H1 (cell line): ENCODE results near the gene PRICKLE1. TPM values are rescaled to one million over a fixed set of nuclear protein-coding genes. Genes with fewer than 3 reads are reported as not detected.

Experiments used
- CHD1 ChIP-seq: IDR thresholded peaks from 2 replicates; pipeline ENCODE4 v1.6.1; 2012; ENCODE audit warnings: low read depth, low read length, improper control_type of control experiment
- CHD7 ChIP-seq: fragments of 300-600 bp; sonication (generic); IDR thresholded peaks from 2 replicates; pipeline ENCODE4 v1.7.1; 2012; ENCODE audit warnings: low read length, moderate library complexity, mild to moderate bottlenecking, inconsistent platforms; ENCODE audit not compliant: insufficient replicate concordance
- CTCF ChIP-seq, 3 experiments: IDR thresholded peaks; 1 replicate in 2 of 3; 2 replicates in 1 of 3; pipeline versions ENCODE4 v1.5.1 to v1.6.1; 2011; ENCODE audit warnings: low read length in 3 of 3, mild to moderate bottlenecking in 3 of 3, inconsistent platforms in 2 of 3, low read depth in 1 of 3, moderate library complexity in 1 of 3; ENCODE audit not compliant: insufficient read depth in 1 of 3; ENCODE audit errors: control extremely low read depth in 1 of 3
- E2F6 ChIP-seq: IDR thresholded peaks from 2 replicates; pipeline ENCODE4 v1.6.1; 2012; ENCODE audit warnings: inconsistent platforms
- EZH2 ChIP-seq: fragments of 200-600 bp; sonication (generic); IDR thresholded peaks from 2 replicates; pipeline ENCODE4 v1.7.1; 2012; ENCODE audit warnings: low read depth, mild to moderate bottlenecking, moderate library complexity, low read length, inconsistent platforms; ENCODE audit not compliant: severe bottlenecking
- RNF2 ChIP-seq: fragments of 200-900, 300-1000 bp; sonication (generic); IDR thresholded peaks from 2 replicates; pipeline ENCODE4 v1.7.1; 2016; ENCODE audit warnings: borderline replicate concordance, low read depth, mild to moderate bottlenecking, antibody characterized with exemption, low read length; ENCODE audit not compliant: poor library complexity, severe bottlenecking; ENCODE audit errors: missing control alignments
- SIRT6 ChIP-seq: IDR thresholded peaks from one replicate; pipeline ENCODE4 v1.7.1; 2012; ENCODE audit warnings: low read length, inconsistent platforms
- polyA plus RNA-seq, 7 experiments: library from polyadenylated mRNA; depleted of rRNA in 3 of 7; stranded (reverse) in 5 of 7; unstranded in 2 of 7; fragments of >200 nt in 5 of 7; fragments of 200-250 nt in 2 of 7; gene quantifications; 1 replicate in 5 of 7; 2 replicates in 1 of 7; 4 replicates in 1 of 7; pipeline versions ENCODE4 v1.2.1 to v1.2.3, GENCODE V29; 2011 to 2013; ENCODE audit warnings: missing spikeins in 2 of 7, mixed read lengths in 2 of 7
- total RNA-seq: library from RNA; stranded (reverse); fragmentation: NEBNext Ultra II Directional; extraction: Animal tissue kit (Norgen Biotek cat#: 25700); gene quantifications from 2 replicates; pipeline ENCODE4 v1.2.1, GENCODE V29; 2021

The PRICKLE1 gene
- total and polyA plus RNA-seq, 2 of the 8 experiments (the other 6 are each of a cell fraction or from before 2014, with no cell fraction given) = 14.0 to 22.4 TPM

GRCh38 chr12:42485823-42486222 is 103.7 kb downstream of the PRICKLE1 start (continued):
- TF ChIP-seq RNF2 (no peak), E2F6 (no peak), CHD7 (peak; percentile 65), SIRT6 (no peak), CTCF (IDR thresholded peaks at IDR 0.05; ENCODE audit: control extremely low read depth in 1 of 3, insufficient read depth in 1 of 3, low read depth in 1 of 3, low read length in 3 of 3) (no peak), CHD1 (no peak), EZH2 (no peak)
